IPS DF 6.9 (cell line): ENCODE measurements around the gene DOK1.
"Not testable (repeated sequence)": the region's sequence is repeated elsewhere in the genome, so short reads cannot be mapped to it uniquely, and the experiment has no call there.

Experiments
- DNase-seq: peaks from one replicate; pipeline ENCODE4 v3.0.0-alpha.2; 2013; ENCODE audit warnings: low read depth, low spot score
- H3K27ac ChIP-seq: one replicate; pipeline ENCODE4 v1.5.1; 2013; ENCODE audit warnings: low read length, control low read depth
- H3K27me3 ChIP-seq: 2 replicates; pipeline ENCODE4 v1.6.1; 2013; ENCODE audit warnings: mild to moderate bottlenecking, low read length; ENCODE audit not compliant: control insufficient read depth, insufficient read depth
- H3K36me3 ChIP-seq: 2 replicates; pipeline ENCODE4 v1.6.1; 2013; ENCODE audit warnings: low read length; ENCODE audit not compliant: control insufficient read depth, insufficient read depth
- H3K4me1 ChIP-seq: 2 replicates; pipeline ENCODE4 v1.6.1; 2013; ENCODE audit warnings: low read length; ENCODE audit not compliant: control insufficient read depth, insufficient read depth
- H3K4me3 ChIP-seq: 2 replicates; pipeline ENCODE4 v1.5.1; 2013; ENCODE audit warnings: mild to moderate bottlenecking, low read length
- H3K9me3 ChIP-seq: 2 replicates; pipeline ENCODE4 v1.6.1; 2013; ENCODE audit warnings: low read length, inconsistent platforms; ENCODE audit not compliant: control insufficient read depth, insufficient read depth
- WGBS: extraction: QIAGEN DNeasy Blood & Tissue Kit; methylation state at CpG from one replicate; pipeline ENCODE4 v1.1.7; 2013; ENCODE audit warnings: mixed read lengths, missing lambda C conversion rate; ENCODE audit not compliant: insufficient read length, insufficient coverage; 5-methylcytosine and 5-hydroxymethylcytosine counted together

The DOK1 gene

DNA sequence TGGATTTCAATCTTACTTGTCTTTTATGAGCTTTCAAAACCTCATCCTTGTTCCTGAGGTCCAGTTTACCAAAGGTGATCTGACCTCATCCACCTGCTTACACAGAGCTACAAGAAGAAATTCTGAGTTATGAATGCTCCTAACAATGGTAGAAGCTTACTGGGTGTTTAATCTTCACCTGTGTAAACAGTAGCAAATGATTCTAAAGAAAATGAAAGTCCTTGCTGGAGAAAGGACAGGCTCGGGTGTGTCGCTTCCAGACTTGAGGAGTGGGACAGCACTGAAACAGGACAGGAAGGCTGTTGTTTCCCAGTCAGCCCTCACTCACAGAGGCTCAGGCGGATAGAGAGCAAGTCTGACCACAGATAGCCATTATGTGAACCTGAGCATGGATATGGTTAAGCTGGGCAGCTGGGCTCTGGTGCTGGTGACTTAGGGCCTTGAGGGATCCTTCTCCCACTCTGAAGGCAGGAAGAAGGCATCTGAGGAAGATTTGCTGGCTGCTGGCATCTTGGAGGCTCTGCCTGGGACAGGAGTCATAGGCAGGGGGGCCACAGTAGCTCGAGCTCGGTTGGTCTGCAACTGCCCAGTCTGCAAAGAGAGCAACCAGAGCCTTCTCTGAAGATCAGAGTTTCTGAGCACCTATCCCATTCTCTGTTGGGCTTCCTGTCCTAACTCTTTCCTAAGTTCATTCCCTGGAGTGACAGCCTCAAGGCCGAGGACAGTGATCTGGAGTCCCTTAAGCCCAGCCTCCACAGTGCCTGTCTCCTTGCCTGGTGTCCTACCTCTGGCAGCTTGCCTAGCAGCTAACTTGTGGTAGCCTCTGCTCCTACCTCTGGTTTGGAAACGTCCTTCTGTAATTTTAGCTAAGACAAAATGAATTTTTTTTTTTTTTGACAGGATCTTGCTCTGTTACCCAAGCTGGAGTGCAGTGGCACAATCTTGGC, 4.0 kb downstream of the DOK1 start:
- no peak overlapping the region for H3K27ac ChIP-seq
- peaks cover 5% of the 10 kb centered on the region; the same call in 1 of the 2 replicates for H3K4me1 ChIP-seq
- peaks cover 3% of the 10 kb centered on the region; the same call in 1 of the 2 replicates for H3K27me3 ChIP-seq
- DNase-seq, result no peak
- WGBS, result no CpG with 5 or more reads among the region's 7 CpGs
- H3K36me3 ChIP-seq, result no peaks in the 10 kb centered on the region
- no peaks in the 10 kb centered on the region for H3K9me3 ChIP-seq
- H3K4me3 ChIP-seq, result no peak overlapping the region

DNA sequence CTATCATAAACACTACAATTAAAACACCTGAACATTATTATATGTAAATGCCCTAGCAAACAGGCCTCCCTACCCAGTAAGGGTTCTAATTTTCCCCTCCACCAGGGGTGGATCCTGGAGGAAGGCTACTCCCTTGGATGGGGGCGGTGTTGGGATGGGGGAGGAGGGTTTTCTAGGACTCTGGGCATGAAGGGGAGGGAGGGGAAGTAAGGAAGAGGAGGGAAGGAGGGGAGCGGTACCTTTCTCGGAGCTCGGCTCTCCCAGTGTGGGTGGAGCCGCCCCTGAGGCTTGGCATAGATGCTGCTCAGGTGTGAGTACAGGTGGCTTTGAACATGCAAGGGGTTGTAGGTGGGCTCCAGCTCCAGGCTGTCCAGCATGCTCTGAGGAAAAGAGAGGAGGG, 5.4 kb downstream of the DOK1 start:
- WGBS, result no CpG with 5 or more reads among the region's 5 CpGs
- Histone ChIP-seq H3K27me3 (peaks cover 3% of the 10 kb centered on the region; the same call in 1 of the 2 replicates), H3K27ac (no peak overlapping the region), H3K4me1 (peaks cover 5% of the 10 kb centered on the region; the same call in 1 of the 2 replicates), H3K4me3 (no peak overlapping the region), H3K36me3 (peaks cover 3% of the 10 kb centered on the region; the same call in 1 of the 2 replicates), H3K9me3 (no peaks in the 10 kb centered on the region)
- DNase-seq, result no peak

DNA sequence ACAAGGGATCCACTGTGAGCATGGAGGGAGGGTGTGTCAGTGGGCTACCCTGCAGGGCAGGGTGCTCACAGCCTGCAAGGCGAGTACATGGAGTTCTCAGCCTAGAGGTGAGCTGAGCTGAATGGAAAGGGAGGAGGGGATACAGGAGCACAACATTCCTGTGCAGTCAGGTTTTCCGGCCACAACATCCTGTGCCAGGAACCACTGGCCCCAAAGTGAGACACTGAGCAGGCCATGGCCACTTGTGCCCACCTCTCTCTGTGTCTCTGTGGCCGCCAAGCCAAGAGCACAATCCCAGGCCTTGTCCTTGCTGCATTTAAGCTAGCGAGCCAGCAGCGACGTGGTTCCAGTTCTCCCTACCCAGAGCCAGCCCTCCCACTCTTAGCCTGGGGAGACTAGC, 6.1 kb downstream of the DOK1 start:
- Histone ChIP-seq H3K27me3 (peaks cover 2% of the 10 kb centered on the region; the same call in 1 of the 2 replicates), H3K4me3 (no peak overlapping the region), H3K27ac (no peak overlapping the region), H3K4me1 (peaks cover 5% of the 10 kb centered on the region; the same call in 1 of the 2 replicates), H3K36me3 (peaks cover 3% of the 10 kb centered on the region; the same call in 1 of the 2 replicates), H3K9me3 (no peaks in the 10 kb centered on the region)
- DNase-seq, result no peak
- no CpG with 5 or more reads among the region's 6 CpGs for WGBS

DNA sequence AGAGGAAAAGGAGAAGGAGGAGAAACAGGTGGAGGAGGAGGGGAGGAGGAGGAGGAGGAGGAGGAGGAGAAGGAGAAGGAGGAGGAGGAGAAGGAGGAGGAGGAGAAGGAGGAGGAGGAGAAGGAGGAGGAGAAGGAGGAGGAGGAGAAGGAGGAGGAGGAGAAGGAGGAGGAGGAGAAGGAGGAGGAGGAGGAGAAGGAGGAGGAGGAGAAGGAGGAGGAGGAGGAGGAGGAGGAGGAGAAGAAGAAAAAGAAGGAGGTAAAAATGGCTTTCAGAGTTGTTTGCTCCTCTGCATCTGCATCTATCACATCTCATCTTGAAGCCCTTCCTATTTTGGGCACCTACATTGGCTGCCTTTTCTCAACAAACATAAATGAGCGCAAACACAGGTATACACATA, 6.5 kb downstream of the DOK1 start:
- H3K36me3 ChIP-seq, H3K9me3 ChIP-seq, H3K4me3 ChIP-seq, H3K27ac ChIP-seq, DNase-seq, H3K4me1 ChIP-seq, H3K27me3 ChIP-seq: not testable (repeated sequence)
- no CpG with 5 or more reads among the region's 1 CpG for WGBS

DNA sequence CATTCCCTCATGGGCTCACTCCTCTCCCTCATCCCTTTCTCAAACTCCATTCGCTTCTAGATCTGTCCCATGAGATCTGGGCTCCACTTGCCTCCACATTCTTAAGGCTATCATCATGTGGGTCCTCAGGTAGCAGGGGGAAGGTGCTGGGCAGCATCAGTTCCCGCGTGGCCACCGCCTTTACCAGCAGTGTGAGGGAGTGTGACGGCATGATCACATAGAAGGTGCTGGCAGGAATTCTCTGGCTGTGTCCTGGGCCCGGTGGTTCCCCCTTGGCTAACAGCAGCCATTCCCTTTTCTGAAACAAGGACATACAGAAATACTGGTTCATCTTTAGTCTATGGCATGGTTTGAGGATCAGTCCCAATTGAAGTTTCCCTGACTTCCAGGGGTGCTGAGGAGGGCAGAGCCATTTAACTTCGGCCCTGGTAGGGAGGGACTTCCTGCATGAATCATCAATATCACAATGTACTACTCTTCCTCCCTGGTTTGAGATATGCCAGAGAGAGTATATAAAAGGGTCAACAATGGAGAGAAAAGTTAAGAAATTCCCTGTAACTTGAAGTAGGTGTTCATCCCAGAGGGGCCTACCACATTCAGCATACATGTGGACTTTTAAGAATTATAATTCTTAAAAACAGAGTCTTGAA, 7.7 kb downstream of the DOK1 start:
- H3K9me3 ChIP-seq, result no peaks in the 10 kb centered on the region
- no CpG with 5 or more reads among the region's 7 CpGs for WGBS
- no peak overlapping the region for H3K27ac ChIP-seq
- DNase-seq, result no peak
- peaks cover 3% of the 10 kb centered on the region; the same call in 1 of the 2 replicates for H3K36me3 ChIP-seq
- no peaks in the 10 kb centered on the region for H3K27me3 ChIP-seq
- peaks cover 3% of the 10 kb centered on the region; the same call in 1 of the 2 replicates for H3K4me1 ChIP-seq
- no peak overlapping the region for H3K4me3 ChIP-seq

DNA sequence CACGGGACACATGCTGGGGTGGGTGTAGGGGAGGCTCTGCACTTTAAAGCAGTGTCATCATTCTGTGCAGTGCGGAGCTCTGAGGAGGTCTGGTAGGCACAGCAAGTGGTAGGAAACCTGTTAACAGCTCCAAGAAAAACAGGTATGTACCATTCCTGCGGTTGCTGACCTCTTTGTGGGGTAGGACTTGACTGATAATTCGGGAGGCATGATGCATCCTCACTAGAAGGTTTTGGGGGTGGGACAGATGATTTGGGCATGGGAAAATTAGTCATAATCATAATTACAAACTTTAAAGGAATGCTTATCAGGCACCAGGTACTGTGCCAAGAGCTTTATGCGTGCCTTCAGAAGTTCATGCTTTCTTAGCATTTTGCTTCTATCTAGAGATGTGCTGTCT, 9.7 kb downstream of the DOK1 start:
- H3K36me3 ChIP-seq, result peaks cover 3% of the 10 kb centered on the region; the same call in 1 of the 2 replicates
- DNase-seq, result no peak
- no peaks in the 10 kb centered on the region for H3K27me3 ChIP-seq
- H3K4me1 ChIP-seq, result peaks cover 3% of the 10 kb centered on the region; the same call in 1 of the 2 replicates
- no peak overlapping the region for H3K4me3 ChIP-seq
- no peak overlapping the region for H3K27ac ChIP-seq
- WGBS, result no CpG with 5 or more reads among the region's 5 CpGs
- H3K9me3 ChIP-seq, result no peaks in the 10 kb centered on the region

DNA sequence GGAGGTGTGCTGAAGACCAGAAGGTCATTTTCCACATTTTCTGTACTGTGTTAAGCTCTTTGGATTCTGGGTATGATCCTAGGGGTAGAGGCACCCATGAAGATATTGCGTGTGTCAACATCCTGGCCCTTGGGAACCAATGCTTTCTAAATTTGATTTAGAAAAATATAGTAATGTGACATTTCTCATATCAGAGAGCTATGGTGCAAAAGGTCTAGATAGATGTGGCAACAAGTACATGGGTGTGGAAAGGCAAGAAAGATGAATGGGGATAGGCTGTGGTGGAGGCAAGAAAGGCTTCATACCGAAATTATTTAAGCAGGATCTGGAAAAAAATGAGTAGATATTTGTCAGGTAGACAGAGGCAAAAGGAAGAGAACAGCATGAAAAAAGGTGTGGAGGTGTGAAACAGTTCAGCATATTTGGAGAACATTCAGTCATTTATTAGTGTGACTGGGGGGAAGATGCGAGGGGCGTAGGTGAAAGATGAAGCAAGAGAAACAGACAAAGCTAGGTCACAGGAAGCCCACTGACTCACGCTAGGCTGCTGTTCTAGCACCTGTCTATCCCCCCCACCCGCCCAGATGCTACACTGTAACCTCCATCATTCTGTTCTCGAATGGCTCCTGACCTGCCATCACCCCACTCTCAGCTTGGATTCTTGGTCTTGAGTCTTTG, 11.7 kb downstream of the DOK1 start:
- Histone ChIP-seq H3K27me3 (no peaks in the 10 kb centered on the region), H3K4me3 (no peak overlapping the region), H3K4me1 (no peaks in the 10 kb centered on the region), H3K27ac (no peak overlapping the region), H3K9me3 (no peaks in the 10 kb centered on the region), H3K36me3 (peaks cover 3% of the 10 kb centered on the region; the same call in 1 of the 2 replicates)
- DNase-seq, result no peak
- no CpG with 5 or more reads among the region's 7 CpGs for WGBS

DNA sequence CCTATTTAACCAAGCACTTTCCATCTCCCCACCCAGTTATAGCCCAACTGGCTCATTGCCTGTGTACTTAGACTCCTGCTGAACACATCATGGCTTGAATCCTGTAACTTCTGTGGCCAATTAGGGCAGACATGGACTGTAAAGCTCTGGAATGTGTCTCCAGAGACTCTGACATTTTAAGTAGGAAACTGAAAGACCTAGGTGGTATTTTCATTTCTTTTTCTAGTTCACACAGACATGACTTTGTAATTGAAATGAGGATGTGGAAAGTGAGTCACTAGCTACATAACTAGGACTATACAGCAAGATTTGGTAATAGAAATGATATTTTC, 12.2 kb downstream of the DOK1 start:
- no peak for DNase-seq
- no peak overlapping the region for H3K4me3 ChIP-seq

DNA sequence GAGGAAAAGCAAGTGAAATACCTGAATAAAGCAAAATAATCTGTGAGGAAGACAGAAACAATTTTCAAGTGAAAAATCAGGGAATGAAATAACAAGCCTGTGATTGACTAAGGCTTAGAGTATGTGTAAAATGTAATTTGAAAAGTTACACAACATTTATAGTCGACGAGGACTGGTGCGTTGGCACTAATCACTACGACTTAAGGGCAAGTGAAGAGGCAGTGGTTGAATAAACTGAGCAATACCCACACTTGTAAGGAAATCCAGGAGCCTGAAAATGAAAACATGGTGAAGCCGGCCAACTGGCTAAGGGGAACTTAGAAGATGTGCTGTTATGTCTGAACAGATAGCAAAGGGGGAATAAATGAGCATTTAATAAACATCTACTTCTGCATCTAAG, 13.4 kb downstream of the DOK1 start:
- H3K27ac ChIP-seq, result no peak overlapping the region

More for the DNA sequence above, 12.2 kb downstream of the DOK1 start:
- no peaks in the 10 kb centered on the region for H3K9me3 ChIP-seq
- peaks cover 3% of the 10 kb centered on the region; the same call in 1 of the 2 replicates for H3K36me3 ChIP-seq
- no peaks in the 10 kb centered on the region for H3K27me3 ChIP-seq
- no peaks in the 10 kb centered on the region for H3K4me1 ChIP-seq
- H3K27ac ChIP-seq, result no peak overlapping the region

DNA sequence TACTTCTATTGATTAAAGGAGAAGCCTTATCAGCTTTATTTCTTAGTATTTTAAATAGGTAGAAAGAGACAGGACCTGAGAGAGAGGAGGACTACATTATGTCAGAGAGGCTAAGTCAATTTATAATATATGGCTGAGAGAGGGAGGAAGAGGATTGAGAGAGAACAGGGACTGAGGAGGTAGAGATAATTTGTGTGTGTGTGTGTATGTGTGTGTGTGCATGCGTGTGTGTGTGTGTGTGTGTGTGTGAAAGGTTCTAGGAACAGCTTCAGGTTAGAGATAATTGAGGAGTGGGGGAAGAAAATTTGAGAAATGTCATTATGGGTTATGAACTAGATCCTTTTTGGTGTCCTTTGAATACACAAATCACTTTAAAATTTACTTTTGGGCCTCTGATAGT, 15.2 kb downstream of the DOK1 start:
- Histone ChIP-seq H3K9me3 (no peaks in the 10 kb centered on the region), H3K27me3 (no peaks in the 10 kb centered on the region), H3K27ac (no peak overlapping the region), H3K36me3 (no peaks in the 10 kb centered on the region), H3K4me3 (no peak overlapping the region), H3K4me1 (no peaks in the 10 kb centered on the region)
- WGBS, result no CpG with 5 or more reads among the region's 1 CpG
- DNase-seq, result no peak

More for the DNA sequence above, 13.4 kb downstream of the DOK1 start:
- H3K4me3 ChIP-seq, result no peak overlapping the region
- H3K27me3 ChIP-seq, result no peaks in the 10 kb centered on the region
- no CpG with 5 or more reads among the region's 5 CpGs for WGBS
- peaks cover 3% of the 10 kb centered on the region; the same call in 1 of the 2 replicates for H3K36me3 ChIP-seq
- no peaks in the 10 kb centered on the region for H3K4me1 ChIP-seq
- DNase-seq, result no peak
- no peaks in the 10 kb centered on the region for H3K9me3 ChIP-seq
